Measurements from ENCODE around the gene GPR162.

- TF ChIP-seq, protein P1, sequence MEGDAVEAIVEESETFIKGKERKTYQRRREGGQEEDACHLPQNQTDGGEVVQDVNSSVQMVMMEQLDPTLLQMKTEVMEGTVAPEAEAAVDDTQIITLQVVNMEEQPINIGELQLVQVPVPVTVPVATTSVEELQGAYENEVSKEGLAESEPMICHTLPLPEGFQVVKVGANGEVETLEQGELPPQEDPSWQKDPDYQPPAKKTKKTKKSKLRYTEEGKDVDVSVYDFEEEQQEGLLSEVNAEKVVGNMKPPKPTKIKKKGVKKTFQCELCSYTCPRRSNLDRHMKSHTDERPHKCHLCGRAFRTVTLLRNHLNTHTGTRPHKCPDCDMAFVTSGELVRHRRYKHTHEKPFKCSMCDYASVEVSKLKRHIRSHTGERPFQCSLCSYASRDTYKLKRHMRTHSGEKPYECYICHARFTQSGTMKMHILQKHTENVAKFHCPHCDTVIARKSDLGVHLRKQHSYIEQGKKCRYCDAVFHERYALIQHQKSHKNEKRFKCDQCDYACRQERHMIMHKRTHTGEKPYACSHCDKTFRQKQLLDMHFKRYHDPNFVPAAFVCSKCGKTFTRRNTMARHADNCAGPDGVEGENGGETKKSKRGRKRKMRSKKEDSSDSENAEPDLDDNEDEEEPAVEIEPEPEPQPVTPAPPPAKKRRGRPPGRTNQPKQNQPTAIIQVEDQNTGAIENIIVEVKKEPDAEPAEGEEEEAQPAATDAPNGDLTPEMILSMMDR (IDR thresholded peaks at IDR 0.05; ENCODE audit: poor library complexity) = no peak
- TF ChIP-seq EZH2phosphoT487 (IDR thresholded peaks at IDR 0.05; ENCODE audit: low read depth, severe bottlenecking, unreplicated experiment) (no peak), EZH2 (IDR thresholded peaks at IDR 0.05; ENCODE audit: borderline replicate concordance) (no peak)
These were observed 44.7 kb downstream of the GPR162 start for GRCh38 chr12:6866163-6866919.

All from hepatocyte (in vitro differentiated cells).